WI38 (cell line): ENCODE results near the gene C19orf25.
"Not testable (repeated sequence)": the region's sequence is repeated elsewhere in the genome, so short reads cannot be mapped to it uniquely, and the experiment has no call there.

Experiments
- H3K4me3 ChIP-seq: 2 replicates; pipeline ENCODE4 v1.5.1; 2011; ENCODE audit warnings: low read depth, mild to moderate bottlenecking, control low read depth, low read length
- TF ChIP-seq, protein P1 (sequence below): IDR thresholded peaks from 2 replicates; pipeline ENCODE4 v1.5.1; 2012; ENCODE audit warnings: low read depth, mild to moderate bottlenecking, control low read depth, low read length

The C19orf25 gene

DNA sequence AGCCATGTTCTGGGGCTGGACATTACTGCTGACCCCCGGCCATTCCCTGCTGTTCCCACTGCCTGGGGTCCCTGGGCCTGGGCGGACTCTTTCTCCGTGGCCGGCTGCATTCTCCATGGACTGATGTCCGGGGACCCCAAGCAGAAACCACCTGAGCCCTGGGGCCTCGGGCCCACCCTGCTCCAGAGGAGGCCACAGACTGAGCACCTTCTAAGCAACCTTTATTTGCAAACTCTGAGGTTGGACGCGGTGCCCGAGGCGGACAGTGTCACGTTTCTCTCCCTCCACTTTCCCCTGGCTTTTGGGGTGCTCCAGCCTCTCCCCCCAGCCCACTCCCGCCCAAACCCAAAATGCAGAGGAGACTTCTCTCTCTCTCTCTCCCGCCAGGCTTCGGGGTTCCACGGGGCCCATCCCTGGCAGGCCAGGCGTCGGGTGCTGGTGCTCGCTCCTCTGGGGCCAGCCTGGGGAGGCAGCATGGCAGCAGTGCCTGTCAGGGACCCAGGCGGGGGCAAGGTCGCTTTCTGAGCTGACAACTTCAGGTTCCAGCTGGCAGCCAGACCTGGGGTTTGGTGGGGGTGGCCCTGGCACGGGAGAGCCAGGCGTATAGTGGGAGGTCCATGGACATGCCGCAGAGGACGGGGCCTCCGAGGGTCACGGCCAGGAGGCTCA, 2.3 kb upstream of the C19orf25 start:
- H3K4me3 ChIP-seq = no peak overlapping the region
- TF ChIP-seq, protein P1, sequence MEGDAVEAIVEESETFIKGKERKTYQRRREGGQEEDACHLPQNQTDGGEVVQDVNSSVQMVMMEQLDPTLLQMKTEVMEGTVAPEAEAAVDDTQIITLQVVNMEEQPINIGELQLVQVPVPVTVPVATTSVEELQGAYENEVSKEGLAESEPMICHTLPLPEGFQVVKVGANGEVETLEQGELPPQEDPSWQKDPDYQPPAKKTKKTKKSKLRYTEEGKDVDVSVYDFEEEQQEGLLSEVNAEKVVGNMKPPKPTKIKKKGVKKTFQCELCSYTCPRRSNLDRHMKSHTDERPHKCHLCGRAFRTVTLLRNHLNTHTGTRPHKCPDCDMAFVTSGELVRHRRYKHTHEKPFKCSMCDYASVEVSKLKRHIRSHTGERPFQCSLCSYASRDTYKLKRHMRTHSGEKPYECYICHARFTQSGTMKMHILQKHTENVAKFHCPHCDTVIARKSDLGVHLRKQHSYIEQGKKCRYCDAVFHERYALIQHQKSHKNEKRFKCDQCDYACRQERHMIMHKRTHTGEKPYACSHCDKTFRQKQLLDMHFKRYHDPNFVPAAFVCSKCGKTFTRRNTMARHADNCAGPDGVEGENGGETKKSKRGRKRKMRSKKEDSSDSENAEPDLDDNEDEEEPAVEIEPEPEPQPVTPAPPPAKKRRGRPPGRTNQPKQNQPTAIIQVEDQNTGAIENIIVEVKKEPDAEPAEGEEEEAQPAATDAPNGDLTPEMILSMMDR = no peak

DNA sequence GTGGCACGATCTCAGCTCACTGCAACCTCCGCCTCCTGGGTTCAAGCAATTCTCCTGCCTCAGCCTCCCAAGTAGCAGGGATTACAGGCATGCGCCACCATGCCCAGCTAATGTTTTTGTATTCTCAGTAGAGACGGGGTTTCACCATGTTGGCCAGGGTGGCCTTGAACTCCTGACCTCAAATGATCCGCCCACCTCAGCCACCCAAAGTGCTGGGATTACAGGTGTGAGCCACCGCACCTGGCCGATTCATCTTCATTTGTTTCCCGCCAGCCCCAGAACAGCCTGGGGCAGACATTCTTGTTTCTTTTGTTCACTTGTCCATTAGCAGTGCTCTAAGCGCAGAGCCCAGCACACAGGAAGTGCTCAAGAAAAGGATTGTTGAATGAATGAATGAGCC, 2.0 kb downstream of the C19orf25 start:
- H3K4me3 ChIP-seq = not testable (repeated sequence)

DNA sequence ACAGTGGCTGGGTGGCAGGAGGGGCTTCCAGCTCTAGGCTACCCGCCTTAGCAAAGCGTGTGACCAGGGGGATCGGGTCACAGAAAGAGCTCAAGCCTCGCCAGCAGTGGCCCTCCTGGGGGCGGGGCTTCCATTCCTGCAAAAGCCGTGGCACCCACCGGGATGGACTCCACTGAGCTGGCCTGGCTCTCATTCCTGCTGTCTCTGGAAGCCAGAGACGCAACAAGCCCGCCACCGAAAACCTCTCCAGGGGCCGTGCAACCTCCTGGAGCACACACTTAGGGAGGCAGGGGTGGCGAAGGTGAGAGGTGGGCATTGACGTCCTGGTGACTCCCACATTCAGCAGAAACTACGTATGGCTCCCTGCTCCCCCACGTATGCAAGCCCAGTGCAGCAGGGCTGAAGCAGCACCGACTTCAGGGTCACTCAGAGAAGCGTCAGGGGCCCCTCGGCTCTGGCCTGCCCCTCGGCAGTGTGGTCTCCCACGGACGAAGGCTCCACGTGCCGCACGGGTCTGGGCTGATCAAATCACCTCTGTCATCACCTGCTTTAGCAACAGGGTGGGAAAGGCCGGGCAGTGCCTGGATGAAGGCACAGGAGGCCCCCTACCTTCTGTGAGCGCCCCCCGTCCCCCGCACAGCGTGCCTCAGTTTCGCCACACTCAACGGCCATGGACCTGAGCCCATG, 3.1 kb downstream of the C19orf25 start:
- TF ChIP-seq, protein P1 = no peak
- H3K4me3 ChIP-seq = no peak overlapping the region

DNA sequence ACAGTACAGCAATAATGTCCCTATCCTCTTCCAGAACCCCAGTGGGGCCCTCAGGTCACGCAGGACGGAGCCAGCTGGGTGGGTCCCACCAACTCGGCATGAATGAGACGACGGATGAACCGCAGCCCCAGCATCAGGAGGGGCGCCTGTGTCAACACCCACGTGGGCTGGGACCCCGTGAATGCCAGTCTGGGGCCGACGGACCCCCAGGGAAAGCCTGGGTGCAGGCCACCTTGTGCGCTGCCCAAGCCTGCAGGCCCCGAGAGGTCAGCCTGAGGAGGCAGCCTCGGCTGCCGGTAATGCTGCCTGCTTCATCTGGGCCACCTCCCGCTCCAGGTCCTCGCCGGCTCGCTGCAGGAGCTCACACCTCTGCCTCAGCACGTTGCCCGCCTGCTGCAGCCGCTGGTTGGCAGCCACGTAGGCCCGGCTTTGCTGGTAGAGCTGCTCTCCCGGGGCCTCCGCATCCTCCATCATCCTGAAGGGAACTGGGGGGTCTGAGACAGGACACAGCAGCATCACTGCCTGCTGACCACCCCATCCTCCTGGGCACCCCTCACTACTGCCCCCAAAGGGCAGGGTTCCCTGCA, 4.2 kb downstream of the C19orf25 start:
- TF ChIP-seq, protein P1 = no peak

DNA sequence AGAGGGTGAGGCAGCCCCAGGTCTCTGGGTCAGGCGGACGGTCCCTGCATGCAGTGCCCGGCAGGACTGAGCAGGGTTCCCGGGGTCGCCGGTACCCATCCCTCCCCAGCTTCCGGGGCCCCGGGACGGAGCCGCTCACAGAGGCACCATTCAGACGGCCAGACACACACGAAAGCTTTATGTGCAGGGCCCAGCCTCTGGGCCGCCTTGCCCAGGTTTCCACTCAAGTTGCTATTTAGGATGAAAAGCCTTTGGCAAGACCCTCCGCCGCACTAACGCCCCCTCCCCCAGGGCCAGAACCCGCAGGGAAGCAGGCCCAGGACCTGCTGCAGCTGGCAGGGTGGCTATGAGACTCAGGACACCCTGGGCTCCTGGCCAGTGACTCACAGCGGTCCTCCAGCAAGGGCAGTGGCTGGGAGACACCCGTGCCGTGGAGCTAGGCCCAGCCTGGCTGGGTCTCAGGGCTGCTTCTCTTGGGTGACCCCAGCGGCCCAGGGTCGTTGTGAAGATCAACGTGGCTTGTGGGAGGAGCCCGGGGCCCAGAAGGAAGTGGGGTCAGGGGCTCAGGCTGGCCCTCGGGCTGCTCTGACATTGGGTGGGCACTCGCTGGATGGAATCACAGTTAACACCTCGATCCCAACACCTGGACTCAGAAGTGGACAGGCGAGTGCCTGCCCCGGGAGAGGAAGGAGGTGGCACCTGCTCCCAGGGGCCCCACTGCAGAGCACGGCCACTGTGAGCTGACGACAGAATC, 4.8 kb downstream of the C19orf25 start:
- H3K4me3 ChIP-seq = no peak overlapping the region
- TF ChIP-seq, protein P1 = no peak

More for the DNA sequence above, 4.2 kb downstream of the C19orf25 start:
- no peak overlapping the region for H3K4me3 ChIP-seq

DNA sequence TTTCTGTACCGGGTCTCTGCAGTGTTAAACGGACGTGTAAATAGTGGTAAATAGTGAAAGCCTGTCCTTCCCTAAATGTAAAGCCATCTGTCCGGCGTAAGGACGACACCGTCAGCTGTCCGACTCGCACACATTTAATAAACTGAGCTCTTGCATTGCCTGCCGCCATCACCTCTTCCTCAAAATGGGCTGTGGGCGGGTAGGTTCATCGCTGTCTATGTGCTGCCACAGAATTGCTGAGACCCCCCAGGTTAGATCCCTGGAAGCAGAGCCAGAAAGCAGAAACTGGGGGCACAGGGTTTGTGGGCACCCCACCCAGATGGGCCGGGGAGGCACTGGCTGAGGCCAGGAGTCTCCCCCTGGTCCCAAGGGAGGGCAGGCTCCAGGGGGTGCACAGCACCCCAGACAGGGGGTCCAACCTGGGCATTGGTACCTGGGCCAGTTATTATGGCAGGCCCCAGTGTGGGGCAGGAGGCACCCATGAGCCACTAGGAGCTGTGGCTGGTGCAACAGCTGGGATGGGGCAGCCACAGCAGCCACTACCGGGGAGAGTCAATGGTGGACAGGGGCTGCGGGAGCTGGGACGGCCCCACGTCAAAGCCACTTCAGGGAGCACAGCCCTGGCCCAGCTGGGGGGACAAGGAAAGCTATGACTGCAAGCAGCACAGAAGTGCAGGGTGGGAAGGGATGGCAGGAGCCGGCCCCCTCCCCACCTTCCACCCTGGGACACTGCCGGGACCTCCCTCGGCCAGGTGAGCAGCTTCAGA, 5.7 kb downstream of the C19orf25 start:
- TF ChIP-seq, protein P1 = no peak
- no peak overlapping the region for H3K4me3 ChIP-seq
